ENCODE results near the gene KDM4F.

DNA sequence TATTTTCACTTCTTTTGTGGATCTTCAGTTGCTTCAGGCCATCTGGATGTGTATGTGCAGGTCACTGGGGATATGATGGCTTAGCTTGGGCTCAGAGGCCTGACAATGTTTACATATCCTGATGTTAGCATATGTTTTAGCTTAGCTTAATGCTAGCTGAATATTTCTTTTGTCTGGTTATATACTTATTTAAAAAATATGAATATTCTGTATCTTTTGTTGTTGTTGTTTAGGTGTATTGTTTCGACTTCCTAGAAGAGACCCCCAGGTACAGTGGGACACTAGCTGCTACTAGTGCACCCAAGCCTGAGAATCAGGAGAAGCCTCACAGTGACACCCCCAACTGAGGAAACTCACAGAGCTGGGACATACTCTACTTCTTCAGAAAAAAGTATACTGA lies 24.3 kb upstream of the KDM4F start, which contains the start of gene KDM4E:
- TF ChIP-seq, protein P1, sequence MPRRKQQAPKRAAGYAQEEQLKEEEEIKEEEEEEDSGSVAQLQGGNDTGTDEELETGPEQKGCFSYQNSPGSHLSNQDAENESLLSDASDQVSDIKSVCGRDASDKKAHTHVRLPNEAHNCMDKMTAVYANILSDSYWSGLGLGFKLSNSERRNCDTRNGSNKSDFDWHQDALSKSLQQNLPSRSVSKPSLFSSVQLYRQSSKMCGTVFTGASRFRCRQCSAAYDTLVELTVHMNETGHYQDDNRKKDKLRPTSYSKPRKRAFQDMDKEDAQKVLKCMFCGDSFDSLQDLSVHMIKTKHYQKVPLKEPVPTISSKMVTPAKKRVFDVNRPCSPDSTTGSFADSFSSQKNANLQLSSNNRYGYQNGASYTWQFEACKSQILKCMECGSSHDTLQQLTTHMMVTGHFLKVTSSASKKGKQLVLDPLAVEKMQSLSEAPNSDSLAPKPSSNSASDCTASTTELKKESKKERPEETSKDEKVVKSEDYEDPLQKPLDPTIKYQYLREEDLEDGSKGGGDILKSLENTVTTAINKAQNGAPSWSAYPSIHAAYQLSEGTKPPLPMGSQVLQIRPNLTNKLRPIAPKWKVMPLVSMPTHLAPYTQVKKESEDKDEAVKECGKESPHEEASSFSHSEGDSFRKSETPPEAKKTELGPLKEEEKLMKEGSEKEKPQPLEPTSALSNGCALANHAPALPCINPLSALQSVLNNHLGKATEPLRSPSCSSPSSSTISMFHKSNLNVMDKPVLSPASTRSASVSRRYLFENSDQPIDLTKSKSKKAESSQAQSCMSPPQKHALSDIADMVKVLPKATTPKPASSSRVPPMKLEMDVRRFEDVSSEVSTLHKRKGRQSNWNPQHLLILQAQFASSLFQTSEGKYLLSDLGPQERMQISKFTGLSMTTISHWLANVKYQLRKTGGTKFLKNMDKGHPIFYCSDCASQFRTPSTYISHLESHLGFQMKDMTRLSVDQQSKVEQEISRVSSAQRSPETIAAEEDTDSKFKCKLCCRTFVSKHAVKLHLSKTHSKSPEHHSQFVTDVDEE (CRISPR knock-in tag; IDR thresholded peaks at IDR 0.05): no peak
- no peak for TF ChIP-seq BACH2 (CRISPR knock-in tag; IDR thresholded peaks at IDR 0.05; ENCODE audit: borderline replicate concordance)
- no peak for TF ChIP-seq PATZ1 (CRISPR knock-in tag; IDR thresholded peaks at IDR 0.05; ENCODE audit: borderline replicate concordance)
- no peak for TF ChIP-seq CSRNP3 (CRISPR knock-in tag; IDR thresholded peaks at IDR 0.05)
- no peak for TF ChIP-seq ZNF70 (CRISPR knock-in tag; IDR thresholded peaks at IDR 0.05)
- TF ChIP-seq, protein P2, sequence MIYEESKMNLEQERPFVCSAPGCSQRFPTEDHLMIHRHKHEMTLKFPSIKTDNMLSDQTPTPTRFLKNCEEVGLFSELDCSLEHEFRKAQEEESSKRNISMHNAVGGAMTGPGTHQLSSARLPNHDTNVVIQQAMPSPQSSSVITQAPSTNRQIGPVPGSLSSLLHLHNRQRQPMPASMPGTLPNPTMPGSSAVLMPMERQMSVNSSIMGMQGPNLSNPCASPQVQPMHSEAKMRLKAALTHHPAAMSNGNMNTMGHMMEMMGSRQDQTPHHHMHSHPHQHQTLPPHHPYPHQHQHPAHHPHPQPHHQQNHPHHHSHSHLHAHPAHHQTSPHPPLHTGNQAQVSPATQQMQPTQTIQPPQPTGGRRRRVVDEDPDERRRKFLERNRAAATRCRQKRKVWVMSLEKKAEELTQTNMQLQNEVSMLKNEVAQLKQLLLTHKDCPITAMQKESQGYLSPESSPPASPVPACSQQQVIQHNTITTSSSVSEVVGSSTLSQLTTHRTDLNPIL (CRISPR knock-in tag; IDR thresholded peaks at IDR 0.05; ENCODE audit: low read depth): no peak
- TF ChIP-seq ZFP3 (CRISPR knock-in tag; IDR thresholded peaks at IDR 0.05): no peak
- TF ChIP-seq ESRRG (CRISPR knock-in tag; IDR thresholded peaks at IDR 0.05): no peak
- no peak for TF ChIP-seq PPARA (CRISPR knock-in tag; IDR thresholded peaks at IDR 0.05; ENCODE audit: borderline replicate concordance)
- TF ChIP-seq ARNTL (CRISPR knock-in tag; IDR thresholded peaks at IDR 0.05; ENCODE audit: borderline replicate concordance, low read depth): no peak
